Natural killer cell (primary cell): ENCODE data around the gene FOXE1. TPM values are rescaled to one million over a fixed set of nuclear protein-coding genes. Genes with fewer than 3 reads are reported as not detected.

ENCODE experiments used
- ATAC-seq, 3 donors: fragments of 150-1000 bp in 2 of 3; fragments of 200-7000 bp in 1 of 3; cut with Tn5 transposase; 1 replicate in 1 of 3; 2 replicates in 2 of 3; pipeline ENCODE4 v1.10.0; 2021; ENCODE audit warnings: mild to moderate bottlenecking in 2 of 3, moderate library complexity in 2 of 3
- DNase-seq, 2 donors: peaks; one replicate each; pipeline versions ENCODE4 v3.0.0 to v3.0.0-alpha.2; 2013 to 2021; ENCODE audit warnings: mixed read lengths in 1 of 2
- H3K27ac ChIP-seq: one replicate; pipeline ENCODE4 v1.5.1; 2013; ENCODE audit warnings: mild to moderate bottlenecking, low read length
- H3K27me3 ChIP-seq: one replicate; pipeline ENCODE4 v1.6.1; 2013; ENCODE audit warnings: low read length; ENCODE audit not compliant: control insufficient read depth, insufficient read depth
- H3K36me3 ChIP-seq: one replicate; pipeline ENCODE4 v1.6.1; 2013; ENCODE audit warnings: low read length; ENCODE audit not compliant: control insufficient read depth, insufficient read depth
- H3K4me1 ChIP-seq: one replicate; pipeline ENCODE4 v1.6.1; 2013; ENCODE audit warnings: low read length; ENCODE audit not compliant: control insufficient read depth, insufficient read depth
- H3K4me3 ChIP-seq: one replicate; pipeline ENCODE4 v1.5.1; 2013; ENCODE audit warnings: low read length
- H3K9me3 ChIP-seq: one replicate; pipeline ENCODE4 v1.6.1; 2013; ENCODE audit warnings: low read length; ENCODE audit not compliant: control insufficient read depth, insufficient read depth
- H3K27ac Mint-ChIP-seq, 2 donors: one replicate each; pipeline ENCODE4 v1.8.0; 2022; ENCODE audit warnings: mild to moderate bottlenecking in 2 of 2, mixed read lengths in 2 of 2, moderate library complexity in 1 of 2
- H3K27me3 Mint-ChIP-seq, 2 donors: one replicate each; pipeline ENCODE4 v1.8.0; 2022; ENCODE audit warnings: low read depth in 2 of 2, mixed read lengths in 2 of 2
- H3K36me3 Mint-ChIP-seq: one replicate; pipeline ENCODE4 v1.8.0; 2022; ENCODE audit warnings: mixed read lengths
- H3K4me1 Mint-ChIP-seq, 2 donors: one replicate each; pipeline ENCODE4 v1.8.0; 2022; ENCODE audit warnings: mixed read lengths in 2 of 2
- H3K4me3 Mint-ChIP-seq: one replicate; pipeline ENCODE4 v1.8.0; 2022; ENCODE audit warnings: mild to moderate bottlenecking, moderate library complexity, mixed read lengths
- H3K9me3 Mint-ChIP-seq, 2 donors: one replicate each; pipeline ENCODE4 v1.8.0; 2022; ENCODE audit warnings: mixed read lengths in 2 of 2
- CTCF ChIP-seq: fragments of 200-600 bp; IDR thresholded peaks from one replicate; pipeline ENCODE4 v1.8.0; 2022; ENCODE audit warnings: antibody characterized with exemption
- WGBS: methylation state at CpG from one replicate; pipeline ENCODE4 v1.1.7; 2013; ENCODE audit warnings: missing lambda C conversion rate; ENCODE audit not compliant: insufficient coverage; 5-methylcytosine and 5-hydroxymethylcytosine counted together
- intact Hi-C: fragments of 100-400 bp; cut with micrococcal nuclease; formaldehyde crosslinking; loops from one replicate; pipeline ENCODE4 v1.14.2; 2022
- total RNA-seq, 4 donors: library from RNA; stranded (reverse); fragments of 120-200 nt in 1 of 4; gene quantifications; one replicate each; pipeline versions ENCODE4 v1.2.3 to v1.2.4, GENCODE V29; 2013 to 2022

Gene FOXE1
- total RNA-seq, 3 donors from 2014 or later (not counting 1 experiment from before 2014, with no cell fraction given) = not detected

DNA sequence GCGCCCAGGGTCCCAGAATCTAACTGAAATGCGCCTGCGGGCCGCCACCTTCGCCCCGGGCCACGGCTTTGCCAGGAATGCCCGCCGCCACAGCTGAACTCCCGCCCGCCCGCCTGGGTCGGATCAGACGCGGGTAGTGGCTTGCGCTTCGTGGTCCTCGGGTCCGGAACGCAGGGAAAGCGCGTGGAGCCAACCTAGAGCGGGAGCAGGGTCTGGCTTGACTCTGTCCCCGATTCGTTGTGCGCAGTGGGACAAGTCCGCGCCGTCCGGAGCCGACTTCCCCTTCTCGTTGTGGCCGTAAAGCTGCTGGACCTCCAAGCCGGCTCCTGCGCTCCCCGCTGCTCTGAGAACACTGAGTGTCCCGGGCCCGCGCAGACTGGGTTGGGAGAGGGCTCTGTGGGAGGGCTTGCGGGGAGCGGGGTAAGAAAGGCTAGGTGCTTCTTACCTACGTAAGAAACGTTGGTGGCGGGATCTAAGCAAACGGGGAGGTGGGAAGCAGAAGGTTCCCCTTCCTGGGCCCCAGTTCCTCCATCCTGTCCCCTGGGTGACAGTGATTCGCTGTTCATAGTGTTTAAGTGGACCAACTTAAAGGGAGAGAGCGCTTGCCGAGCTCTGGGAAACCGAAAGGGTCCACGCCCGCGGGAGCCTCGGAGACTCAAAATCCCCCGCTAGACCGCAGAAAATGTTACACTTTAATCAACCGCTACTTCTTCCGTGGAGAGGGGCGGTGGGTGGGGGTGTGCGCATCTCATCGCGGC lies 4.4 kb upstream of the FOXE1 start:
- Mint-ChIP-seq H3K9me3 (no peaks in the 10 kb centered on the region), H3K4me3 (no peak overlapping the region), H3K4me1 (peaks cover 0 to 13% of the 10 kb centered on the region in 2 donors), H3K36me3 (no peaks in the 10 kb centered on the region), H3K27me3 (peaks cover 57 to 58% of the 10 kb centered on the region in 2 donors), H3K27ac (no peak overlapping the region)
- peaks cover 64% of the 10 kb centered on the region for H3K27me3 ChIP-seq
- peak in 1 of 2 donors; percentile 62 for DNase-seq
- no peak for TF ChIP-seq CTCF
- ATAC-seq = peak in 2 of 3 donors; percentile 44 to 47
- peak overlapping the region; percentile 16 for H3K4me3 ChIP-seq
- 2% methylated on average over 61 of the region's 61 CpGs for WGBS
- no peaks in the 10 kb centered on the region for H3K36me3 ChIP-seq
- H3K9me3 ChIP-seq = no peaks in the 10 kb centered on the region
- intact Hi-C loops = no loop called here
- H3K4me1 ChIP-seq = peaks cover 26% of the 10 kb centered on the region
- H3K27ac ChIP-seq = no peak overlapping the region

DNA sequence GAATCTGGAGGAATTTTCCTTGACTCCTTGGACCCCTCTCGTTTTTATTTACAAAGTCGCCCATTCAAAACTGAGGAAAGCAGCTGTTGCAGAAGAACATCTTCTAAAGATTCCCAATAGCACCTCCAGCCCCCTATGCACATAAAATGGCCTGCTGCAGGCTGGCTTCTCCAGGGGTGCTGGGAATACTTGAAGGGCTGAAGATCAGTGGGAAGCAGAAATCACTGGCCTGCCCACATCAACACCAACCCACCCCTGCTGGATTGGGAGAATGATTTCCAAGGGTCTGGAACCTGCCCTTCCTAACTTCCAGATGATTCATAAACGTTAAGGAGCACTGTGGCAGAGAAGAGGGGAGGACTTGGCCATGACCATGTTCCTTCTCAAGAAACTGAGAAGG lies 3.0 kb upstream of the FOXE1 start:
- Histone ChIP-seq H3K36me3 (no peaks in the 10 kb centered on the region), H3K4me1 (peaks cover 29% of the 10 kb centered on the region), H3K27ac (no peak overlapping the region), H3K4me3 (no peak overlapping the region), H3K27me3 (peaks cover 62% of the 10 kb centered on the region), H3K9me3 (no peaks in the 10 kb centered on the region)
- Mint-ChIP-seq H3K4me3 (no peak overlapping the region), H3K27ac (no peak overlapping the region), H3K36me3 (no peaks in the 10 kb centered on the region), H3K27me3 (peaks cover 52 to 60% of the 10 kb centered on the region in 2 donors), H3K9me3 (no peaks in the 10 kb centered on the region), H3K4me1 (peaks cover 0 to 19% of the 10 kb centered on the region in 2 donors)
- WGBS = 9% methylated on average over 3 of the region's 3 CpGs
- DNase-seq = no peak
- intact Hi-C loops = no loop called here
- ATAC-seq = no peak
- no peak for TF ChIP-seq CTCF

- Mint-ChIP-seq H3K27me3 (peaks cover 51 to 59% of the 10 kb centered on the region in 2 donors), H3K27ac (no peak overlapping the region), H3K4me3 (no peak overlapping the region), H3K4me1 (peaks cover 0 to 19% of the 10 kb centered on the region in 2 donors), H3K9me3 (no peaks in the 10 kb centered on the region), H3K36me3 (no peaks in the 10 kb centered on the region)
- no peak for ATAC-seq
- Histone ChIP-seq H3K9me3 (no peaks in the 10 kb centered on the region), H3K27ac (no peak overlapping the region), H3K4me3 (no peak overlapping the region), H3K36me3 (no peaks in the 10 kb centered on the region), H3K4me1 (peaks cover 32% of the 10 kb centered on the region), H3K27me3 (peaks cover 70% of the 10 kb centered on the region)
- TF ChIP-seq CTCF = no peak
- intact Hi-C loops = no loop called here
- DNase-seq = no peak
- 16% methylated on average over 12 of the region's 13 CpGs for WGBS
Observed at GRCh38 chr9:97850746-97851445, 2.1 kb upstream of the FOXE1 start.
